Putamen (tissue), 1 donor: Measurements from ENCODE around the gene TBC1D10A.

Experiments
- DNase-seq: peaks from one replicate; pipeline ENCODE4 v3.0.0-alpha.2; 2016; ENCODE audit warnings: low spot score

The TBC1D10A gene

DNA sequence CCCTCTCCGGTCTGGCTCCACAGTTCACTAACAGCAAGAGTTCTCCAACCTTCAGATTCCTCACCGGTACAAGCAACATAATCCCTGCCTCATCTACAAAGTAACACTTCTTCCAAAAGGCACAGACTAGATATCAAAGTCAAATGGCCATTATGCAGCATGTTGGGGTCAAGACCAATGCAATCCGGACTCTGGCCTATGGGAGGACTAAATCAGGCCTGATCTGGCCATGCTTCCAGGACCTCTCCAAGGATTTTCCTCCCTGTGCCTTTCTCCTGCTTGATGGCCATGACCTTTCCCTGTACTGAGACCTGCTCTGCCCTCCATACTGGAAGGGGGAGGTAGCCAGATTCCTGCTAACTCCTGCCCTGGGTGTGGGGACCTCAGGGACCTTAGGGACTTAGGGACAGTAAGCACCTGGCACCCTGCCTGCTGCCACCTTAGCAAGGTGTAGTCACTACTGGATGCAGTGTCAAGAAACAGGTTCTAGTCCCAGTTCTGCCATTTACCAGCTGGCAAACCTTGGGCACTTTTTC is 6.7 kb downstream of the TBC1D10A start:
- DNase-seq = no peak

- DNase-seq = no peak
Measured at GRCh38 chr22:30318799-30319419, 7.8 kb downstream of the TBC1D10A start.

GRCh38 chr22:30317778-30318177 is 9.0 kb downstream of the TBC1D10A start:
- no peak for DNase-seq

- no peak for DNase-seq
Measured at GRCh38 chr22:30315962-30316576, 10.7 kb downstream of the TBC1D10A start.

GRCh38 chr22:30314915-30315314 is 11.8 kb downstream of the TBC1D10A start:
- DNase-seq = no peak

DNA sequence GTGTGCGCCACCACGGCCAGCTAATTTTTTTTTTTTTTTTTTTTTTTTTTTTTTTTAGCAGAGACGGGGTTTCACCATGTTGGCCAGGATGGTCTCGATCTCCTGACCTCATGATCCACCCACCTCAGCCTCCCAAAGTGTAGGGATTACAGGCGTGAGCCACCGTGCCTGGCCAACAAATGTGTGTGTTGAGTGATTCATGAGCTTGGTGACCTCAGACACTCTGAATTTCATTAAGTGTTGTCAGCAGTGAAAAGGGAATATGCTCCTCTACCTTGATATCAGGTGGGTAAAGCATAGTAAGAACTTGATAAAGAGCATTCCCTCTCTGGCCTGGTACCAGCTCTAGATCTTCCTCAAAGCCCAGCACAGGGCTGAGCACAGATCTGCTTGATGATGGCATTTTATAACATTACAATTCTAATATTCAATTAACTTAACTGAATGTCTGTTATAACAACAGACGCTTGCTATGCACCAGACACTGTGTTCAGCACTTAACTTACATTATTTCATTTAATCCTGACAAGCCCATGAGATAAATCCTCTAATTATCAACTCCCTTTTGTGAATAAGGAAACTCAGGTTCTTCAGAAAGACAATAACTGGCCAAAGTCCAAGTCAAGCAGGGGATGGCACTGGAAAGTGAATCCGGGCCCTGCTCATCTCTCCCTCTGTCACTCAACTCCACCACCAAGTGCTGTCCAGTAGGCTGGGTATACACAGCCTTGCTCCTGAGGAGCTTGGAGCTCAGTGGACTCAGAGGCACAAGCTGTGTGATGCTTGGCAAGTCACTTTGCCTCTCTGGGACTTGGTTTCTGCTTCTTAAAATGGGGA is 13.0 kb downstream of the TBC1D10A start:
- DNase-seq = no peak

- DNase-seq = no peak
Measured at GRCh38 chr22:30312053-30312452, 14.7 kb downstream of the TBC1D10A start.

DNA sequence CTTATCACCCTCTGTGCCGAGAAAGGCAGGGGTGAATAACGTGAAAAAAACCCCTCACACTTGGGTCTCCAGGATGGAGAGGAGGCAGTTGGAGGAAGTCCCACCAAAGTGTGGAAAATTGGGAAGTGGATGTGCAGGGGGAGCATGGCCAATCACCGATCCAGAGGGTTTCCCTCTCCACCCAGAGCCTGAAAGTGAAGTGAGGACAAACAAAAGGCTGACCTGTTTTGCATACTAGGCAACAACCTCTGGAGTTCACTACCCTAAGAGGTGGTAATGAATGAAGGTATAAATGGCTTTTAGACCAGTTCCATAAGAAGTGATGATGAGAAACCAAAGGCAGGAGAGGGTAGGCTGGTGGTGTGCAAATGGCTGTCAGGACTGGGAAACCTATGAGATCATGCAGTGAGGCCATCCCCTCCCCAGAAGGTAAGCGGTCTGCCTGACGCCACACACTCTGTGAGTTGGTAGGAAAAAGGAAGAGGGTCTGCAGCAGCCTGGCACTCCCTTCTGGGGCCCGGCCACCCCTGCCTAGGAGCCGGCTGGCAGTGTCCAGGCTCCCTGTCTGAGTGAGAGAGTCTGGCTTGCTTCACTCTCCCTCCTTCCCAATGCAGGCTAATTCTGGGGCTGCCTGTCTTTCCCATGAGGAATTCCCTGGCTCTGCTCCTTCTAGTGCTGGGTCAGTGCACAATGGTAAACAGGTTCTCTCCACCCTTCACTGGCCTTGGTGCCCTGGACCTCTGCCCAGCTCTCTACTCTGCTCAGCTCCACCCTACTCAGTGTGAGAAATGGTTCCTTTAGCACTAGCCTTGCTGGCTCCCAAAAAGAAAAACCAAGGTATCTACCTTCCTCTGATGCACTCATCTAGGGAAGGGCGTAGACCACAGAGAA is 15.6 kb downstream of the TBC1D10A start:
- DNase-seq = no peak

GRCh38 chr22:30309951-30310741 is 16.6 kb downstream of the TBC1D10A start:
- DNase-seq = no peak

DNA sequence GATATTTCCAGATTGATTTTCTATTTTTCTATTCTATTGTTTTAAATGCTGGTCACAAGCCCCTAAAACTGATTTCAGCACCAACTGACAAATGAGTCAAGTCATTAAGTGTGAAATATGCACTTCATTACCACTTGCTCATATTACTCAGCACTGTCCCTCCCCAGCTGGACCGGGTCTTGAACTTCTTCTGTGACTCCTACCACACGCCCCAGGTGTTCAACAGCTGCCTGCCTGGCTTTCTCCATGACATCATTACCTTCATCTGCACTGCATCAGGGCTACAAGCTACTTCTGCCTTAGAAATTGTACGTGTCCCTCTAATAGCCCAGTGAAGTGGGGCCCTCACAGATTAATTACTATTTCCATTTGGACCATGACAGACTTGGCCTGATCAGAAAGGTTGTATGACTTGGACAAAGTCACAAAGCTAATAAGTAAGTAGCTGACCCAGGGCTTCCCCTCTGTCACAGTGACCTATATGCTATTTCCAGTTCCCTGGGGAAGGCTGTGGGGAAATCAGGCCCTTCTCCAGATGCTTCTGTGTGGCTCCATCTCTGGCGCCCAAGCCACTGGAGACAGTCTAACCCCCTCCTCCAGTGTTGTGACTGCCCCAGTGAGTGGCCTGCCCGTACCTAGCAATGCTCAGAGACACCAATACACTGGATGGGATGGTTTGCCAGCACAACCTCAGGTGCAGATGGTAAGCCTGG is 18.1 kb downstream of the TBC1D10A start:
- no peak for DNase-seq

- DNase-seq = no peak
Measured at GRCh38 chr22:30308093-30308492, 18.6 kb downstream of the TBC1D10A start.

DNA sequence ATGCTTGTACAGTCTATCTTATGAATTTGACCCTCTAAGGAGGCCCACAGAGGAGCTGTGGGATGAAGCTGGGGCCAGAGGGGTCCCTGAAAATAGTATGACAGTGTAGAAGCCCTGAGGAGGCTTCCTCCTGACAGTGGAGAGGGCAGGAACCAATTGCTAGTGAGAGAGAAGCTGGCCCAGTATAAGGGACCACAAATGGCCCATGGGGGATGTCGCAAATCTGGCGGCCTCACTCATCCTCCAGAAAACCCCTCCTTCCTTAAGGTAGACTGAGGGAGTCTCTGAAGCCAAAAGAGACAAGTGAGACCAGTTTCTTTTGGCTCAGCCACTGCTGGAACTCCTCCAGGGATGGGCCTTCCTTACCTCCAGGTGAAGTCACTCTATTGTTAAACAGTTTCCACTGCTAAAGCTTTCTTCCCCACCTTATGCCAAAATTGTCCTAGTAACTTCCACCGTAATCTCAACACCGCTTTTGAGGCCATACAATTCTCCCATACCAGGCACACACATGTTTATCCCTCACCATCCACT is 19.6 kb downstream of the TBC1D10A start:
- DNase-seq = no peak

- no peak for DNase-seq
Measured at GRCh38 chr22:30306627-30307011, 20.1 kb downstream of the TBC1D10A start.

GRCh38 chr22:30305906-30306626 is 20.7 kb downstream of the TBC1D10A start:
- DNase-seq = no peak

DNA sequence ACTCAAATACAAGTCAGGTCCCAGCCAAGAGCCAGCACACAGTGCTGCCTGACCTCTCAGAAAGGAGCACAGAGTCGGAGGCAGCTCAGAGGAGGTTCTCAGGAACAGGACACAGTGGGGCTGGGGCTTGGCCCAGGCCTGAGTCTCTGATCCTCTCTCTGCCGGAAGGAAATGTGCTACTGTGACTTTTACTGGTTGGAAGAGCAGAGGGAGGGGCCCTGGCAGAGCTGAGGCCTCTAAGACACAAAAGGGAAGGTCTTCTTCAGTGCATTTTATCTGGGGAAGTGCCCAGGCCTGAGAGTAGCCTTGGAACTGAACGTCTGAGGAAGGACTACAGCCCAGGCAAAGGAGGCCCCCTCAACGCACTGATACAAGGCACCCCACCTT is 21.2 kb downstream of the TBC1D10A start:
- no peak for DNase-seq

DNA sequence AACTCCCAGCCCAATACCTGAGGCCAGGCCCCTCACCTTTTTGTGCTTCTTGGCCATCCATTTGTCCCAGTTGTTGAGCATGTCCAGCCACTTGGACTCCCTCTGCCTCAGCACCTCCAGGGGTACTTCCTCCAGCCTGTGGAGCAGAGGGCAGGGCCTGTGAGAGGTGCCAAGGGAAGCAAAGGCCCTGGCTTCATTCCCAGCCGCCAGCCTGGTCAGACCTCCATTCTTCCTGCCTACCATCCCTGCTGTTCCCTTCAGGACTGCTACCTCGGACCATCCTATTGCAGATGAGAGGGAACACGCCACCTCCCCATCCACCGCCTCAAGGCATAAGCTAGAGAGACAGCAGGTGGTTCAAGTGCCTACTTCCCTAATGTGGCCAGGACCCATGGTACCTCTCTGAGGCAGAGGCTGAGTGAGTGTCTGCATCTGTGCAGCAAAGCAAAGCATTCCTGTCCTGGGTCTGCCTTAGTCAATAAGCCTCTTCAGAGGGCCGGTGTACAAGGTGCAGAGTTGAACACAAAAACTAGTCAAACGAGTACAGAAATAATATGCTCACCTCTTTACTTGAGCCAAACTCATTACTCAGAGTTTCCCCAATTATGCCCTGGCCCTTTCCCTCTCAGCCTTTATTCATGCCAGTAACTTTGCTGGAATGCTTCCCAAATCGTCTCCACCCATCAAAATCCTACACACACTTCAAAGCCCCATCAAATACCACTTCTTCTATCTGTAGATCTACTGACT is 22.1 kb downstream of the TBC1D10A start:
- DNase-seq = no peak

DNA sequence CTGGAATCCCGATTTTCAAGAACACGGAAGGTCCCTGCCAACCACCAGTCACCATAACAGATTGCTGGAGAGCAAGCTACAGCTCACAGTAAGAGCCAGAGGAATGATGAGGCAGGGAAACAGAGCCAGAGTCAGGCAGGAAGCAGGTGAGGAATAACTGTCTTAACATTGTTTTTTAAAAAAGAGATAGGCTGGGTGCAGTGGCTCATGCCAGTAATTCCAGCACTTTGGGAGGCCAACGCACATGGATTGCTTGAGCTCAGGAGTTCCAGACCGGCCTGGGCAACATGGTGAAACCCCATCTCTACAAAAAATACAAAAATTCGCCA is 24.0 kb downstream of the TBC1D10A start:
- no peak for DNase-seq

DNA sequence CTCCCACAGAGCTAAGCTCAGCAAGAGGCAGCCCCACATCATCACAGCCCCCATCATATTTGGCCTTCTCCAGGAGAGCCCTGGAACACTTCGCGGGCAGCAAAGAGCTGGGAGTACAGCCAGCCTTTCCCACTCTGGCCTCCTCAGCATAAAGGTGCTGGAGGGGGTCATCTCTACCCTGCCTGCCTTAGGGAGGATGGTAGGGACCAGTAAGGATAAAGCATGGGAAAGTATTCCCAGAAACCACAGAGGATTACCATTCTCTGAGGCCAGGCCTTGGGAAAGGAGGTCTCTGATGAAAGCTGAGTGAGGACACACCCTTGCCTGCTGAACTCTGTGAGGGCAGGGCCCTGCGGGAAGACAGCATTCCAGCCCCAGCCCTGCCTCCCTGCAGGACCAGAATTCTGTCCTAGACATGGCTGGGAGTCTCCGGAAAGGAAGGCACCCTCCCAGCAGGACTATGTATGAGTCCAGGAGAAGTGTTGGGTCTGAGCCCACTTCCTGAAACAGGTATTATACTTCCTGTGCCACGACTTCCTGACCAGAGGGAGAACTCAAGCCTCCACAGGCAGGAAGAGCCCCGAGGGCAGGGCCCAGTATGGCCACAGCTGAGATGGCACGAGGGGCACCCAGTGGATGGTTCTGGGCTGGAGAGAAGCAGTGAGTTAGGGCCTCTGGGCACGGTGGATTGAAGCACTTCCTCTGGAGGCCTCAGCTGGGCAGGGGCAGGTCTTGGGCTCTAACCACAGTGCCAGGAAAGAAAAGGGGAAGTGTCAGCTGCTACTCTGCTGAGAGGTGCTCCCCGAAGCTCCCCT is 24.5 kb downstream of the TBC1D10A start:
- no peak for DNase-seq
